ENCODE results near the gene CACTIN.

GRCh38 chr19:3580156-3580934, 46.2 kb downstream of the CACTIN start:
- TF ChIP-seq, protein P1, sequence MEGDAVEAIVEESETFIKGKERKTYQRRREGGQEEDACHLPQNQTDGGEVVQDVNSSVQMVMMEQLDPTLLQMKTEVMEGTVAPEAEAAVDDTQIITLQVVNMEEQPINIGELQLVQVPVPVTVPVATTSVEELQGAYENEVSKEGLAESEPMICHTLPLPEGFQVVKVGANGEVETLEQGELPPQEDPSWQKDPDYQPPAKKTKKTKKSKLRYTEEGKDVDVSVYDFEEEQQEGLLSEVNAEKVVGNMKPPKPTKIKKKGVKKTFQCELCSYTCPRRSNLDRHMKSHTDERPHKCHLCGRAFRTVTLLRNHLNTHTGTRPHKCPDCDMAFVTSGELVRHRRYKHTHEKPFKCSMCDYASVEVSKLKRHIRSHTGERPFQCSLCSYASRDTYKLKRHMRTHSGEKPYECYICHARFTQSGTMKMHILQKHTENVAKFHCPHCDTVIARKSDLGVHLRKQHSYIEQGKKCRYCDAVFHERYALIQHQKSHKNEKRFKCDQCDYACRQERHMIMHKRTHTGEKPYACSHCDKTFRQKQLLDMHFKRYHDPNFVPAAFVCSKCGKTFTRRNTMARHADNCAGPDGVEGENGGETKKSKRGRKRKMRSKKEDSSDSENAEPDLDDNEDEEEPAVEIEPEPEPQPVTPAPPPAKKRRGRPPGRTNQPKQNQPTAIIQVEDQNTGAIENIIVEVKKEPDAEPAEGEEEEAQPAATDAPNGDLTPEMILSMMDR (IDR thresholded peaks at IDR 0.05; ENCODE audit: control extremely low read depth in 1 of 3, insufficient read depth in 1 of 3, low read depth in 1 of 3, low read length in 3 of 3), result no peak
- no peak for TF ChIP-seq EZH2 (IDR thresholded peaks at IDR 0.05; ENCODE audit: low read depth, low read length, severe bottlenecking)
- TF ChIP-seq CEBPB (IDR thresholded peaks at IDR 0.05; ENCODE audit: low read depth, low read length), result no peak
- TF ChIP-seq POU5F1 (IDR thresholded peaks at IDR 0.05; ENCODE audit: low read depth, low read length), result no peak
- no peak for TF ChIP-seq KDM5A (IDR thresholded peaks at IDR 0.05; ENCODE audit: low read length)
- TF ChIP-seq CHD1 (IDR thresholded peaks at IDR 0.05; ENCODE audit: low read depth, low read length), result no peak
- TF ChIP-seq HDAC2 (IDR thresholded peaks at IDR 0.05; ENCODE audit: borderline replicate concordance in 1 of 2, low read depth in 2 of 2, low read length in 2 of 2), result no peak
- no peak for TF ChIP-seq SIN3A (conservative IDR thresholded peaks at IDR 0.05 in 1 of 2, IDR thresholded peaks at IDR 0.05 in 1 of 2; ENCODE audit: low read depth in 1 of 2, low read length in 2 of 2)
- no peak for TF ChIP-seq MAX (IDR thresholded peaks at IDR 0.05)
- no peak for TF ChIP-seq SUZ12 (IDR thresholded peaks at IDR 0.05; ENCODE audit: low read length)
- TF ChIP-seq CBX5 (IDR thresholded peaks at IDR 0.05; ENCODE audit: low read depth, low read length), result no peak
- no peak for TF ChIP-seq CHD7 (IDR thresholded peaks at IDR 0.05; ENCODE audit: insufficient replicate concordance, low read length)
- no peak for TF ChIP-seq ATF3 (IDR thresholded peaks at IDR 0.05; ENCODE audit: insufficient read depth, low read depth, low read length)
- TF ChIP-seq TAF1 (IDR thresholded peaks at IDR 0.05; ENCODE audit: low read depth, low read length), result no peak
